Activated CD4-positive, alpha-beta T cell treated with anti-CD3 and anti-CD28 coated beads for 48 hours (primary cell): Measurements from ENCODE around the gene PDGFB.
A peak's percentile ranks its signal among the peaks of the same experiment; 100 is the strongest.
"Not testable (repeated sequence)": the region's sequence is repeated elsewhere in the genome, so short reads cannot be mapped to it uniquely, and the experiment has no call there.

Experiments
- DNase-seq: peaks from one replicate; pipeline ENCODE4 v3.0.0-alpha.2; 2020

Gene PDGFB

DNA sequence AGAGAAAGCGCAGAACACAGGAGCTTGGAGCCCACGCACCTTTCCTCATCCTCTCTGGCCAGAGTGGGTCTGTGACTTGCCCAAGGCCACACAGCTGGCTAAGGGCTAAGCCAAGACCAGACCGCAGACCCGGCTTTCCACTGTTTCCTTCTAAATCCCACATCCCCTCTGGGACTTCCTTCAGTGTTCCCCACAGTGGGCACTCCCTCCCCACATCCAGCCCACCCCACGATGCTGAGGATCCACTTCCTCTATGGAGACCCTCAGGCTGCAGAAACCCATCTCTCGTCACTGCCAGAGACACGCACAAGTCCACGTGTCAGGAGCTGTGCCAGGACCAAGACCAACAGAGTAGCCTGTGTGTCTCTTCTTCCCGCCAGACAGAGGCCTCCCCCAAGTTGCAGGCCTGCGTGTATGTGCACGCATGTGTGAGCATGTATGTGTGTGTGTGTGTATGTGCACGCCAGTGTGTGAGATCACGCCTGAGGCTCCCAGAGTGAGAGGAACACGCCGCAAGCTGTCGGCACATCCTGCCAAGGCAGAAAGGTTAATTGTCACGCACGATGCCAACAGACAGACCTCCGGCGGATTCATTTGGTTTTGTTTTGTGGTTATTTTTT lies 21.6 kb downstream of the PDGFB start:
- DNase-seq: no peak

DNA sequence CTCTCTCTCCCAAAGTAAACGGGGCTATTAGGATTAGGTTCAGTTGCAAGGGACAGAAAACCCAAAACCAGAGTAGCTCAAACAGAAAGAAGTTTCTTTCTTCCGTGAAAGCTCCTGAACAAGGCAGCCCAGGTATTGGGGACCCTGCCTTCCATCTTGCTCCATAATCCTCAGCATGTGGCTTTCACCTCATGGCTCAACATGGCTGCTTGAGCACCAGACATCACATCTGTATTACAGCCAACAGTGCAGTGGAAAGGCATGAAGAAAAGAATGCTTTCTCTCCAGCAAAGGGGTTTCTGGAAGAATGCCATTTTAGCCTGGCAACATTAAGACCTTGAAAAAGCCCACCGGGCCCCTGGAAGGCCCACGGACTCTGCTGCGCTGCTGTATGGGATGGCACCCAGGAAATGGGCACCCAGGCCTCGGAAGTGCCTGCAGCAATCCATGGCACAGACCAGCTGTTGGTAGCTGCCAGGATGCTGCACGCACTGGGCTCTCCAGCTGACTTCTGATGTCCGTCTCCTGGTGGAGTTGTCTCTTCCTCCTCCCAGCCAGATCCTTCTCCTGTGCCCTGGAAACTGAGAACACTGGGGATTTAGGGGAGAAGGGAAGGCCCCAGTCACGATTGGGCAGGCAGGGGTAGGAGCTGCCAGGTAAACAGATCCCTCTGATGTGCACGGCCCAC lies 22.6 kb downstream of the PDGFB start:
- DNase-seq: no peak

DNA sequence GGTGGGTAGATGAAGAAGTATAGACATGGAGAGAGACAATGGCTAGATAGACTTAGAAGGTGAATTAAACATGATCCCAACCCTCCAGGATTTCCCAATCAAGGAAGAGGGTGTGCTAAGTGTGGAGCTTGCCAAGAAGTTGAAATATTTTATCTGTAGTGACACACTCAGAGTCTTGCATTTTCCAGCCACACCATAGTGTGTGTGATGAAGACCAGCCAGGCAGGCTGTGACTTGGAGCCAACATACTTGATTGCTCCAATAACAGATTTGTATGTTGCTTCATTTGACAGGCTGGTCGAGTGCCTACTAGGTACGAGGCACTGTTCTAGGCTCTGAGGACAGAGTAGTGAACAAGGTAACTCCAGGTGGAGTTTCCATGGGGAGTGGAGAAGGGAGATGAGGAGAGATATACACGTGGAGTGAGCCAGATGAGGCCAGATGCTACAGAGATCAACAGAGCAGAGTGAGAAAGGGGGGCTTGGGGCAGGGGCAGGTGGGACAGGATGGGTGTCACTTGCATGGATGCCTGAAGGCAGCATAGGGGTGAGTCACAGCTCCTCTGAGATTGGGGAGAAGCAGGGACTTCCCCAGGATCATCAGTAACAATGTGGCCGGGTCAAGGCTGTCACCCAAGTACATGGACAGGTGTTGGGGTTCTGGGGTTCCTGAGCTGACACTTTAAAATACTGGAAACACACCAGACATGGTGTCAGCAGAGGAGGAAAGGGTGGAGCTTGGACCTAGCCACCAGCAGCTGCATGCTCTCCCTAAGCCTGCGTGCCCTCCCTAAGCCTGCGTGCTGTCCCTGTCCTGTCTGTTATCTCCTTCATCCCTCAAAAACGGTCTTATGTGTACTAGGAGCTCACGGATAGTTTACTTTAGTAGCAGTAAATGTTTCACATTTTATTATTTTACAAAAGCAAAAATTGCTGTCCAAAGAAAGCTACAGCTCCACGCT lies 23.6 kb downstream of the PDGFB start:
- no peak for DNase-seq

DNA sequence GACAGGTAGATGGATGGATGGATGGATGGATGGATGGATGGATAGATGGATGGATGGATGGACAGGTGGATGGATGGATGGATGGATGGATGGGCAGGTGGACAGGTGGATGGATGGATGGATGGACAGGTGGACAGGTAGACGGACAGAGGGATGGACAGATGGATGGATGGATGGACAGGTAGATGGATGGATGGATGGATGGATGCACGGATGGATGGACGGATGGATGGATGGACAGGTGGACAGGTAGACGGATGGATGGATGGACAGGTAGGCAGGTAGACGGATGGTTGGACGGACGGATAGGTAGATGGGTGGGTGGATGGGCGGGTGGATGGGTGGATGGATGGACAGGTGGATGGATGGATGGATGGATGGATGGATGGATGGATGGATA lies 24.3 kb downstream of the PDGFB start:
- DNase-seq: no peak

DNA sequence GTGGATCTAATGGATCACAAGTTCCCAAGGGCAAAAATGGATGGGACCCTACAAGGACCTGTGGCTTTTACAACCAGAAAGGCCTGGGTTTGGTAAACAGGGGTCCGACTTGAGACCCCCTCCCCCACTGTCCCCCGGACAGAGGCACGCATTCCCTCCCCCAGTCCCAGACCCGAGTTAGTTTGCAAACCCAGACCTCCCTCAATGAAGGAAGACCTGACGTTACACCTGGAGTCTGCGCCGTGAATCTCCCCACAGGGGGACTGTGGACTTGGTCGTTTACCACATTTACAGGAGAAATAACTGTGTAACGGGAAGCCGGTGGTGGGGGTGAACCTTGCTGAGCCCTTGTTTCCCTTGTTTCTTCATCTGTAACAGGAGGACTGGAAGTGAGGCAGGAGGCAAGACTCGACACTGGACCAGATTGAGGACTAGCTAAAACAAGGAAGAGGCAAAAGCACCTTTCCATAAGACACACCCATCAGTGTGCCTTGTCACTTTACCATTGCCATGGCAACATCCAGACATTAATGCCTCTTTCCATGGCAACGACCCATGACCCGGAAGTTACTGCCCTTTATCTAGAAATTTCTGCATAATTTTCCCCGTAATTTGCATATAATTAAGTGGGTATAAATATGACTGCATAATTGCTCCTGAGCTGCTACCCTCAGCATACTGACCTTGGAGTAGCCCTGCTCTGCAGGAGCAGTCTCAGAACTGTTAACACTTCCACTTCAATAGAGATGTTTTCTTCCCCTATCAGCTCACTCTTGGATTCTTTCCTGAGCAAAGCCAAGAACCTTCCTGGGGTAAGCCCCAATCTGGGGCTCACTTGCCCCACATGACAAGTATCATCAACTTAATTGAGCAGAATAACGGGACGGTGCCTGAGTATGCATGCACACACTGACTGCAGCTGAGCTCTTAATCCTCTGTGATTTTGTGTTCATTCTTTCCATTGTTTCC lies 25.4 kb downstream of the PDGFB start:
- DNase-seq: no peak

DNA sequence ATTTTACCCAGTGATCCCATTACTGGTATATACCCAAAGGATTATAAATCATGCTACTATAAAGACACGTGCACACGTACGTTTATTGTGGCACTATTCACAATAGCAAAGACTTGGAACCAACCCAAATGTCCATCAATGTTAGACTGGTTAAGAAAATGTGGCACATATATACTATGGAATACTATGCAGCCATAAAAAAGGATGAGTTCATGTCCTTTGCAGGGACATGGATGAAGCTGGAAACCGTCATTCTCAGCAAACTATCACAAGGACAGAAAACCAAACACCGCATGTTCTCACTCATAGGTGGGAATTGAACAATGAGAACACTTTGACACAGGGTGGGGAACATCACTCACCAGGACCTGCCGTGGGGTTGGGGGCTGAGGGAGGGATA lies 26.4 kb downstream of the PDGFB start:
- DNase-seq: not testable (repeated sequence)

DNA sequence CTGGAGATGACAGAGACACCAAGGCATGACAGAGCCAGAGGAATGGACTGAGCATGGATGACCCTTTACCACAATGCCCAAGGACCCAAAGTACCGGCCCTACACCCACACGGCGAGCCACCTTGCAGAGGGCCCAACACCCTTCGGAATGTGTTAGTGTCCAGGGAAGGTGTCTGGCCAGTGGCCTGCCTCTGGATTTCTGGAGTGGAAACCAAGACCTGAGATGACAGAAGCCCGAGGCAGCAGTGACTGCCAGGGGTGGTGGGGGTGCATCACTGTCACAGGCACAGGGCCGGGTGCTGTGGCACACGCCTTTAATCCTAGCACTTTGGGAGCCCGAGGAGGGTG lies 28.7 kb downstream of the PDGFB start:
- DNase-seq: no peak

DNA sequence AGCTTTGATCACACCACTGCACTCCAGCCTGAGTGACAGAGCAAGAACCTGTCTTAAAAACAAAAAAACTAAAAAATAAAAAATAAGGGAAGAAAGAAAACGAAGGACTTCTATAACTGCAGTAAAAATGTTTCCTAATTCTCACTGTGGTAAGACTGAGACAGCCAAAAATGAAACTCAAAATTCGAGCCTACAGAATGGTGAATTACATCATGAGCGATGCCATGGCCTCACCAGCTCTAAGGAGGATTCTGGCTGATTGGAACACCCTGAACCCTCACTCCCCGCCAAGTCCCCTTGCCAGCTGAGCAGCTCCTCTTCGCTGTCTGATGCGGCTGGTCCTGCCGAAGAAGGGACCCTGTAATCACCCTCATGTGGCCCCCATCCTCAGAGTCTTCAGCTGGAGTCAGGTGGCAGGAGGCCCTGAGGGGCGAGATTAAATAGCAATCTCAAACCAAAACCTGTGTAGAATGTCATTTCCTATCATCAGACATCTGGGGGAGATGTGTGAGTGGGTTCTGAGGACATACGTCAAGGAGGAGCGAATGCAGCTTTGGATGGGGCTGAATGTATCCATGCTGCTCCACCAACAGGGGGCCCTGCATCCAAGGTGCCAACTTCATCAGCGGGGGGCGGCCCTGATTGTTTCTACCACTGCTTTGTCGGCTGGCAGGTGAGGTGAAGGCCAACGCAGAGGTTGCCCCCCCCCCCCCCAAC lies 29.2 kb downstream of the PDGFB start:
- DNase-seq: peak; percentile 39

DNA sequence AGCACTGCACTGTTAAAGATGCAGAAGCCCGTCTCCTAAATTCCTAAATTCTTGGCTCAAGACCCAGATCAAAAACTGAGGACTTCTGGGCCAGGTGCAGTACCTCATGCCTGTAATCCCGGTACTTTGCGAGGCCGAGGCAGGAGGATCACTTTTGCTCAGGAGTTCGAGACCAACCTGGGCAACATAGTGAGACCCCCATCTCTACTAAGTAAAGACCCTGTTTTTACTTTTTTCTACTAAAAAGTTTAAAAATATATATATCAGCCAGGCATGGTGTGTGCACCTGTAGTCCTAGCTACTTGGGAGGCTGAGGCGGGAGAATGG lies 29.7 kb downstream of the PDGFB start:
- no peak for DNase-seq

DNA sequence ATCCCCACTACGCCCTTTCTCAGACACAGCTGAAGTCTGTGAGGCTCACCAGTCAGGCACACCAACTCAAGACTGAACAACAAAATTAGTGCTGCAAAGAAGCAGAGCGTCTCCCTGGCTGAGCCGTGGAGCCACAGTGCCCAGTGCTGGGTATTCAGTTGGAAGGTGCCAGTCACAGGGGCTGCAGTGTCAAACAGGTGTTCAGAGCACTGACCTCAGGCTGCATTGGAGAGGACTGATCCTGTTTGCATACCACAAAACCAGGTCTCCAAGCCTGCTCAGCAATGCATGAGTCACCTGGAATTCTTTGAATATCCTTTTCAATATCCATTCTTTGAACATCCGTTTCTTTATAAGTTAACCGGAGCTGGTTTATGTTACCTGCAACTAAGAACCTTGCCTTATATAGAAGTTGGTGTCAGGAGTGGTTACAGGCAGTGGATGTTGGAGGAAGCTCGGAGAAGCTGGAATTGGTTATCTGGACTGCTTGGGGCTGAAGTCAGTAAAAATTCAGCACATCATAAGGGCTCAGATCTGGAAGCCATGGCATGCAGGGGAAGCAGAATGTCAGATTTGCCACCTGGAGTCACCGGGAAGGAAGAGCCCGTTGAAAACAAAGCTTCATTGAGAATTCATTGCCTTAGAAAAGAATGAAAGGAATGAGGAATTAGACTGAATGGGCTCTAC lies 30.3 kb downstream of the PDGFB start:
- DNase-seq: no peak

DNA sequence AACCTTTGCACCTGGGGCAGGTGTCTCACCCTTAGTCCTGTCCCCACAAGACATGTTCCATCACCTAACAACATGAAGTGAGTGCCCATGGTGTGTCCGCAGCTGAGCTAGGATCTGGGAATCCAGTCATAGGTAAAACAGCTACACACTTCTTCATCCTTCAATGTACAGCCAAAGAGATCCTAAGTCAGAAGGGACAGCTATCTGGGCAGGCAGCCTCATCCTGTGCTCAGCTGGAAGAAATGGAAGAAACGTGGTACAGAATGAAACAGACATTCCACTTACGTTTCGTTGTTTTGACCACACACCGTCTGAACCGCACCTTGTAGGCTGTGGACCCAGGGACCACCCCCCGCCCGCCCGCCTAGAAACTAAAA lies 30.8 kb downstream of the PDGFB start:
- DNase-seq: no peak

DNA sequence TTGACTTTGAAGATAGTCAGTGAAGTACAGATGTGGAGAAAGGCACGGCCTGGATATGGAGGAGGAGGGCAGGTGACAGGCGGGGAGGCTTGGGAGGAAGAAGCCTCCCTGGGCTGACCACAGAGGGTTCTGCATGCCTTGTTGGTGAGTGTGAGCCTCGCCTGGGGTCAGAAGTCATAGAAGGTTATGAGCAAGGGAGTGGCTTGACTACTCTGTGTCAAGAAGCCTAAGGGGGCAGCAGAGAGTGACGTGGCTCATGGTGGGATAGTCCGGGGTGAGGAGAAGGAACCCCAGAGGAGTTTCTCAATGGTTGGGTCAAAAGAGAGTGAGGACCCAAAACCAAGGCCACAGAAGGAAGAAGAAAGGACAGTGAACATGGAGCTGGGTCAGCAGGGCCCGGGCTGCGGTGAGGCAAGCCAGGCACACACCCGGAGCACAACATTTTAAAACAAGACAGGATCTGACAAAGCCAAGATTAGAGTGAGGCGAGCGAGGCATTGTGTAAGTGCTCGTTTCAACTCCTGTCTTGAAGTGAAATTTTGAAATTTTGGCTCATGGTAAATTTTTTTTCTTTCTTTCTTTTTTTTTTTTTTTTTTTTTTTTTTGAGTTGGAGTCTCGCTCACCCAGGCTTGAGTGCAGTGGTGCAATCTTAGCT lies 31.9 kb downstream of the PDGFB start:
- no peak for DNase-seq

DNA sequence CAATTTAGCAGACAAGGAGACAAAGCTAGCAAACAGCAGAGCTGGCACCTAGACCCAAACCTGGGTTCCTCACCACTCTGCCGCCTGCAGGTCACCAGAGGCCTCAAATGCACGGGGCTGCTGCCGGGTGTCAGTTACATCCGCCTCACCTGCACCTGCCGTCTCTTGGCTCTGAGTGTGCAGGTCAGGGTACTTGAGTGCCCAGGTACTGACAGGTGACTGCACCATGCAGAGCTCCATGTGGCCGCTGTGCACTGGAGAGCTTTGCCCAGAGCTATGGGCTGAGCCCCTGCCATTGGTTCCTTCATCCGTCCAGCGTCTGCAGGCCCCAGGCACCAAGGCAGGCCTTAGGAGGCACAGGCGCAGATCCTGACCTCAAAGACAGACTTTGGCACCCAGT lies 35.0 kb downstream of the PDGFB start:
- DNase-seq: no peak

DNA sequence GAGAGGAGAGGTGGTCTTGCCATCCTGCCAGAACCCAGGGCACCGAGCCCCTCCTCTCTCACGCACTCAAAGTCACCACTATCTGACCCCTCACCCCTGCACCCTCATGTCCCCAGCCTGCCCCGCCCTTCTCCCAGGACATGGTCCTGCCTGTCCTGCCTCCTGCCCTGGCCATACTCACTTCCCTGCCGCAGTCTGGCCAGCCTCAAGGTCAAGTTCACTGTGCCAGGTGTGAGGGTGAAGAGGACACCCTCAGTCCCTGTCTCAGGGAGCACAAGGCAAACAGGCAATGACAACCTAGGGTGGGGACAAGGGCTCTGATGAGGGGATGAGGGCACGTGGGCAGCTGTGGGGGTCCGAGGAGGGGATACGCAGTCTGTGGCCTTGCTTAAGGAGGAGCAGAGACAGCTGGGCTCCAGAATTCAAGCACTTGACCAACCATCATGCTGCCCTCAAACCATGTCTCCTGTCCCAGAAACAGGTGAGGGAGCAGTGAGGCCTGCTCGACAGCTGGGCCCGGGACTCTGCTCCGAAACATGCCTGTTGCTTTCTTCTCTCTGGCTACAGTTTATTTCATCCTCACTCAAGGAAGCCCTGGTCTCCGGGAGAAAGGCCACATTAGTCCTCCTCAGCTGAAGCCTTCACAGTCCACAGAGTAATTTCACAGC lies 36.6 kb downstream of the PDGFB start:
- DNase-seq: no peak

DNA sequence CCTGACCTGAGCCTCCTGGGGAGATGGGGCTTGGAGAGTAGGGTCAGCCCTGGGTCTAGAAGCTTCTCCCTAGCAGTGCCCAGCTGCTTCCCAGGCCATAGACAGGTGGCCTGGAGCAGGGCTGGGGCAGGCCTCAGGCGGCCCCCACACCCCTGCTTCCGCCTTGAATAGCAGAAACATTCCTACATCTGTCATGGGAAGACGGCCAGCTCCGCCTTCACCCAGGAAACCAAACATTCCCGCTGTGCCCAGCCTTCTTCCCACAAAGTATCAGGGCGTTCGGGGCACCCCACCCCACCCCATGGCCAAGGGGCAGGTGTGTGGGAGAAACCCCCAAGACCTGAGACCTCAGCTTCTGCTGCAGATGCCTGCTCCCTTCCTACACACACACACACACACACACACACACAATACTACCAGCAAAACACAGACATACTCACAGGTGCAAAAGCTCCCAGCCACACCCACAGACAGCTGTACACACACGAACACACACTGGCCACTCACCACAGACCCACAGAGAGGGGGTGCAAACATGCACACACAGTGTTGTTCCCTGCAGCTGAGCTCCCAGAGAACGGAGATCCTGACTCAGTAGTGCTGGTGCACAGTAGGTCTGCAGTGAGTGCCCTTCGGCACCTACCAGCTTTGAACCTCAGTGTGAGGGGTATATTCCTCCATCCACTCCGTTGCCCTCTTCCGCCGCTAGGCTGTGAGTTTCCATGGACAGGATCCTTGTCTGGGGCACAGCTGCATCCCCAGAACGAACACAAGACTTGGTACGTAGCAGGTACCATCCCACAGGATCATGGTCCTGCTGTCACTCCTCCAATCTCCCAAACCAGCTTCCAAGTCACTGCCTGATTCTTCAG lies 37.4 kb downstream of the PDGFB start:
- DNase-seq: no peak

DNA sequence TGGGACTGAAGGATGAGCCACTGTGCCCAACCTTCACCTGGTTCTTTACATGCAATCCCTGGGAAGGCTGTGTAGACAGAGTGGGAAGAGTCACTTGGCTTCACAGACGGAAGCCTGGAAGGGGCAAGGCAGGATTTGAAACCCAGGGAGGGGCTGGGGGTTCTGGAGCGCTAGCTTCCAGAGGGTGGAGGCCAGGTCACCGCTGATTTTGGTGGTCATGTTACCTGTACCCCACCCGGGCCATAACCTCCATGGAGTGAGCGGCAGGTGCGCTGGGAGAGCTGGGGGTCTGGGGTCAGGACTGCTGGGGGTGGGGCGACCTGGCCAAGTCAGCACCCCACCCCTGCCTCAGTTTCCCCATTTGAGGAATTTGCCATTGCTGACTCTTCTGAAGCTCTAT lies 38.3 kb downstream of the PDGFB start:
- no peak for DNase-seq

DNA sequence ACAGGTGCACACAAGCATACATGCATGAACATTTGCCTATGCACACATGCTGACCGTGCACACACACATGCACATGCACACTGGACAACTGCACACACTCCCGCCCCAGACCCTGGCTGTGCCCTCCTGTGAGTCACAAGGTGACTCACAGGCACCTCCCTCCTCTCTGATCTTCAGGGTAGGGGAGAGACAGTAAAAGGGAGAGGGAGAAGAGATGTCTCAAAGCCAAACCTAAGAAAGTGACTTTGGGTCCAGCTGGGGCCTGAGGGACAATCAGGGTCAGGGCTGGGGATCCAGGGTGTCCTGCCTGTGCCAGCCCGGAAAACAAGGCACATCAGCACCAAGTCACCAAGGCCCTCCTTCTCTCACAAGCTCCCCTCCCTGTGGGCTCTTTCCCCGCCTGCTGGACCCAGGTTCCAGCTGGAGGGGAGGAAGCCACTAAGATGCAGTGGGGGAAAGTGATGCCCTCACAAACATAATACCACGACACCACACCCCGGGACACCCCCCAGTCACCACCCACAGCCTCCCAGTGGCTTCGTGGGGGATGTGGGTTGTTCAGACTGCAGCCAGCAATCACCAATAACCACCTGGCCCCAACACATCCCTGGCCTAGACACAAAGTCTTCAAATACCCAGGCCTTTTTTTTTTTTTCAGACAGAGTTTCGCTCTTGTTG lies 39.3 kb downstream of the PDGFB start:
- peak; percentile 22 for DNase-seq

DNA sequence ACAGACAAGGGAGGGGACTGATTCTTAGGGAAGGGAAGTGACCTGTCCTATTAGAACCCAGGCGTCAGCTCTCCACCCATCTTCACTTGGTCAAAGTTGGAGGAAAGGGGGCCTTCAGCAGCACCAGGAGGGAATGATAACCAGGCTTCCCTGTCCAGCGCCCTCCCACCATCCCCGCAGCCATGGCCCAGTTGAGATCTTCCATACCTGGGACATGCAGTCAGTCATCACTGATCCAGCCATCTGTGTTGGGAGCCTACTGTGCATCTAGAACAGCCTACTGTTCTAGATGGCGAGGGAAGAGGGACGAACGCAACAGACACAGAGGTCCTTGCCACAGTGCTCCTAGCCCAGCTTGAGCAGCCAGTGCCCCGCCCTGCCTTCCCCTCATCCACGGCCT lies 40.6 kb downstream of the PDGFB start:
- DNase-seq: no peak

DNA sequence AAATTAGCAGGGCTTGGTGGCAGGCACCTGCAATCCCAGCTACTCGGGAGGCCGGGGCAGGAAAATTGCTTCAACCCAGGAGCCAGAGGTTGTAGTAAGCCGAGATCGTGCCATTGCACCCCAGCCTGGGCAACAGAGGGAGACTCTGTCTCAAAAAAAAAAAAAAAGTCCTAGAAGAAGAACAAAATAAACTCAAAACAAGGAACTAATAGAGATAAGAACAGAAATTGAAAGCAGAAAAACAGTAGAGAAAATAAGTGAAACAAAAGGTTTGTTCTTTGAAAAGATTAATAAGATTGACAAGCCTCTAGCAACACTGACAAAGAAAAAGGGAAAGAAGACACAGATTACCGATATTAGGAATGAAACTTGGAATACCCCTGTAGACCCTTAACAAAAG lies 47.2 kb downstream of the PDGFB start:
- DNase-seq: no peak
